Cardiac fibroblast (primary cell): Measurements from ENCODE around the gene C1orf226.
"Not testable (repeated sequence)": the region's sequence is repeated elsewhere in the genome, so short reads cannot be mapped to it uniquely, and the experiment has no call there.

ENCODE experiments used
- DNase-seq, 2 donors: peaks; one replicate each; pipeline versions ENCODE4 v3.0.0 to v3.0.0-alpha.2; 2010; ENCODE audit warnings: low read depth in 2 of 2
- H3K4me3 ChIP-seq, 2 donors: replicated peaks in 1 of 2; 1 replicate in 1 of 2; 2 replicates in 1 of 2; pipeline ENCODE4 v1.5.1; 2011; ENCODE audit warnings: low read depth in 2 of 2, low read length in 2 of 2, mild to moderate bottlenecking in 2 of 2, moderate library complexity in 1 of 2
- TF ChIP-seq, protein P1 (sequence below): IDR thresholded peaks from one replicate; pipeline ENCODE4 v1.5.1; 2011; ENCODE audit warnings: low read depth, mild to moderate bottlenecking, low read length, inconsistent platforms

C1orf226 gene

DNA sequence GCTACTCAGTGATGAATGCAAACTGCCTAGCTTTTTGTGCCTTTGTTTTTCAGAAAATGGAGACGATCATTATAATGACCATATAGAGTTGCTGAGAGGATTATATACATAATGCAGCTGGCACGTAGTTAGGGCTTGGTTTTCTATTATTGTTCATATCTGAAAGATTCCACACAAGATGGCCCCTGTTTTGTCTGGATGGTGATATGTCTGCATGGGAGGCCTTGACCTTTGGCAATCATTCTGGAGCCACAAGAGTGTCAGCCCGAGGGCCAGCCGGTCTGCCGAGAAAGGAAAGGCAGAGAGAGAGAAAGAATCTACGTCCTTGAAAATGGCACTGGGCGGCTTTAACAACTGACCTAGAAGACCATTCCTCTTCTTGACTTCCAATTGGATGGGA is 36.1 kb downstream of the C1orf226 start:
- no peak overlapping the region for H3K4me3 ChIP-seq
- DNase-seq: no peak
- TF ChIP-seq, protein P1, sequence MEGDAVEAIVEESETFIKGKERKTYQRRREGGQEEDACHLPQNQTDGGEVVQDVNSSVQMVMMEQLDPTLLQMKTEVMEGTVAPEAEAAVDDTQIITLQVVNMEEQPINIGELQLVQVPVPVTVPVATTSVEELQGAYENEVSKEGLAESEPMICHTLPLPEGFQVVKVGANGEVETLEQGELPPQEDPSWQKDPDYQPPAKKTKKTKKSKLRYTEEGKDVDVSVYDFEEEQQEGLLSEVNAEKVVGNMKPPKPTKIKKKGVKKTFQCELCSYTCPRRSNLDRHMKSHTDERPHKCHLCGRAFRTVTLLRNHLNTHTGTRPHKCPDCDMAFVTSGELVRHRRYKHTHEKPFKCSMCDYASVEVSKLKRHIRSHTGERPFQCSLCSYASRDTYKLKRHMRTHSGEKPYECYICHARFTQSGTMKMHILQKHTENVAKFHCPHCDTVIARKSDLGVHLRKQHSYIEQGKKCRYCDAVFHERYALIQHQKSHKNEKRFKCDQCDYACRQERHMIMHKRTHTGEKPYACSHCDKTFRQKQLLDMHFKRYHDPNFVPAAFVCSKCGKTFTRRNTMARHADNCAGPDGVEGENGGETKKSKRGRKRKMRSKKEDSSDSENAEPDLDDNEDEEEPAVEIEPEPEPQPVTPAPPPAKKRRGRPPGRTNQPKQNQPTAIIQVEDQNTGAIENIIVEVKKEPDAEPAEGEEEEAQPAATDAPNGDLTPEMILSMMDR: no peak

DNA sequence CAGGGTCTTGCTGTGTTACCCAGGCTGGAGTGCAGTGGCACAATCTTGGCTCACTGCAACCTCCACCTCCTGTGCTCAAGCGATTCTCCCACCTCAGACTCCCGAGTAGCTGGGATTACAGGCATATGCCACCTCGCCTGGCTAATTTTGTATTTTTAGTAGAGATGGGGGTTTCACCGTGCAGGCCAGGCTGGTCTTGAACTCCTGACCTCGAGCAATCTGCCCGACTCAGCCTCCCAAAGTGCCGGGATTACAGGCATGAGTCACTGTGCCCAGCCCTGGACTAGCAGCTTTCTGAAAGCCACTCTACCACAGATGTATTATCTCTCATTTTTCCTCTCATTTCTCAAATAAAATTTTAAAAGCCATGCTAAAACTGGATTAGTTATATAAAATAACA is 37.1 kb downstream of the C1orf226 start:
- not testable (repeated sequence) for H3K4me3 ChIP-seq, DNase-seq

DNA sequence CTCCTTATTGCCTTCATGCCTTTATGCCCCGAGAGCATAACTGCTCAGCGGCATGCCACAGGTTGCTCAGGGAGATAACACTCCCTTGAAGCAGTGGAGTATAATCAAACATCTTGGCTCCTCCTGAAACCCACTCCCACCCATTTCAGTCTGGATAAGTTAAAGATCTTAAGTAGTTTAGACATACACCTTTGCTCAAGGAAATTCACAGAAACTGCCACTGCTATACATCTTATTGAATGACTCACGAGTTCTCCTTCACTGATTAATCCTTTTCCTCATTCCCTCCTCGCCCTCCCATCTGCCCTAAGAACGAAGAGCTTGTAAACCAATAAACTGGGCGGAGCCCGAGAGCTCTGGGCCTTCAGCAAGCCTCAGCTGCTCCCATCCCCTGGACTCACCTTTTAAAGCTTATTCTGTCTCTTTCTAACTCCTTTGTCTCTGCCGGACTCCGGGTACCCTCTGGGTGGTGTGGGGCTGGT is 38.0 kb downstream of the C1orf226 start:
- not testable (repeated sequence) for H3K4me3 ChIP-seq, DNase-seq

DNA sequence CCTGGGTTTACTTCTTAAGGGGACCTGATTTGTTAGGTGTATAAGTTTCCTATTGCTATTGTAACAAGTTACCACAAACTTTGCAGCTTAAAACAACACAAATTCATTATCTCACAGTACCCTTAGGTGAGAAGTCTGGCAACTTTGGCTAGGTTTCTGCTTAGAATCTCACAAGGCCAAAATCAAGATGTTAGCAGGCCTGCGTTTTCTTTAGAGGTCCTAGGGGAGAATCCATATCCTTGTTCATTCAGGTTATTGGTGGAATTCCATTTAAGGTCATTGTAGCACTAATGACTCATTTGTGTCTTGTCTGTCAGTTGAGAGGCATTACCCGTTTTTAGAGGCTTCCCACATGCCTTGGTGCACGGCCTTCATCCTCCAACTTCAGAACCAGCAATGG is 38.6 kb downstream of the C1orf226 start:
- TF ChIP-seq, protein P1: no peak
- H3K4me3 ChIP-seq: no peak overlapping the region

DNA sequence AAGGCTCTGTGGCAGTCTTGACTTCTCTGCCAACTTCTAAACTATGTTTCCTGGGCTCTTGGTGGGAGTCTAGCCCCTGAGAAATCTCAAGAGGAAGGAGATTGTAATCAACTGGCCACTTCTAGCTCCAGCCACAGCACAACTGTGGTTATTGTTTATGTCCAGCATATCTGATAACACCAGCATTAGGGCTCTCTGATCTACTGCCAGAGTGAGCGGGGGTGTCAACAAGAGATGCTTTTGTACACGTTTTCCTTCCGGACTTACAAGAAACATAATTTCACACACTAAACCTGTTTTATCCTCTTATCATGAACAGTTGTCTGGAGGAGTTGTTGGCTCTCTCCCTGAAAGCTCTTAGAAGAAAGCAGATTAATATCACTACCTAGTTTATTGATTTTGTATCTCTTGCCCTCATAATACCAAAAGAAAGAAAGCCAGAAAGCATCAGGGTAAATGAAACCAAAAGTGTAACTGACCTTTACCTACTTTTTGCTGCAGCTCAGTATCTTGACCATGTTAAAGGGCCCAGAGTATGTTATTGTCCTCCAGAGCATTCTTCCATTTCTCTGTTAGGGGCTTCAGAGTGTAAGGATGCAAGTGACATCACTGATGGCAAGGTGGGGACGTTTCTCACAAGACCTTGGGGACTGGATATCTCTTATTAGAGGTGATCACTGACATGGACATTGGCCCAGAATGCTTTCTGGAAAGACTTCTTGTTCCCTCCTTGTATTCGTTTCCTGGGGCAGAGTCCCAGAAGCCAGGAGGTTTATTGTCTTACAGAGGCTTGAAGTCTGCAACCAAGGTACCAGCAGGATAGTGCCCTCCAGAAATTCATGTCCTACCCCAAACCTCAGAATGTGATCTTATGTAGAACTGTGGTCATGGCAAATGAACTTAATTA is 40.0 kb downstream of the C1orf226 start:
- H3K4me3 ChIP-seq: no peak overlapping the region
- peak in 1 of 2 donors; percentile 16 for DNase-seq
- TF ChIP-seq, protein P1: no peak

More for the DNA sequence above, 38.6 kb downstream of the C1orf226 start:
- DNase-seq: peak in 1 of 2 donors; percentile 24

DNA sequence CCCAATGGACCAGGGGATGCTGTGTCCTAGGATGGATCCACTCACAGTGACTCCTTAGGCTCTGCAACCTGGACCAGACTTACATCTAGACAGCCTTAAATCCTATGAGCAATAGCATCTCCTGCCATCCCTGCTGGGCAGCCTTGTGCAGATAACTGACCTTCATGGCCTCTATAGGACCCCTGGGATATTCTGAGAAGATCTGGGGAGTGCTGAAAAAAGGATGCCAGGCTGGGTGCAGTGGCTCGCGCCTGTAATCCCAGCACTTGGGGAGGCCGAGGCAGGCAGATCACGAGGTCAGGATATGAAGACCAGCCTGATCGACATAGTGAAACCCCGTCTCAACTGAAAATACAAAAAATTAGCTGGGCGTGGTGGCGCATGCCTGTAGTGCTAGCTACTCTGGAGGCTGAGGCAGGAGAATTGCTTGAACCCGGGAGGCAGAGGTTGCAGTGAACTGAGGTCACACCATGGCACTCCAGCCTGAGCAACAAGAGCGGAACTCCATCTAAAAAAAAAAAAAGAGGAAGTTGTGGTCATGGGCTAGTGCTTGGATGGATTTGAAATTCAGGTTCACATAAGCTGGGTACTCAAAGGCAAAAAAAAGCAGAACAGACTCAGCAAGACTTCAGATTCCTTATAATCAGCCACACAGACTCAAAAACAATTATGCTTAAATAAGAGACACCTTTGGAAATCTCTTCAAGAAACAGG is 41.3 kb downstream of the C1orf226 start:
- DNase-seq: no peak
- TF ChIP-seq, protein P1: no peak
- no peak overlapping the region for H3K4me3 ChIP-seq

DNA sequence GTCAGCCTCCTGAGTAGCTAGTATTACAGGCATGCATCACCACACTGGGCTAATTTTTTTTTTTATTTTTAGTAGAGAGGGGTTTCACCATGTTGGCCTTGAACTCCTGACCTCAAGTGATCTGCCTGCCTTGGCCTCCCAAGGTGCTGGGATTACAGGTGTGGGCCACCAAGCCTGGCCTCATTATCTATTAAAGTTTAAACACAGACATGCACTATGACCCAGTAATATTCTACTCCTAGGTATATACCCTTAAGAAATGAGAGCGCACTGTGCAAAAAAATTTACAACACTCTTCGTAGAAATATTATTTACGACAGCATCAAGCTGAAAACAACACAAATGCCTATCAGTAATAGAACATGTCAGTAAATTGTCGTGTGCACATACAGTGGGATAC is 49.1 kb downstream of the C1orf226 start:
- DNase-seq: no peak
- no peak overlapping the region for H3K4me3 ChIP-seq
- TF ChIP-seq, protein P1: no peak

DNA sequence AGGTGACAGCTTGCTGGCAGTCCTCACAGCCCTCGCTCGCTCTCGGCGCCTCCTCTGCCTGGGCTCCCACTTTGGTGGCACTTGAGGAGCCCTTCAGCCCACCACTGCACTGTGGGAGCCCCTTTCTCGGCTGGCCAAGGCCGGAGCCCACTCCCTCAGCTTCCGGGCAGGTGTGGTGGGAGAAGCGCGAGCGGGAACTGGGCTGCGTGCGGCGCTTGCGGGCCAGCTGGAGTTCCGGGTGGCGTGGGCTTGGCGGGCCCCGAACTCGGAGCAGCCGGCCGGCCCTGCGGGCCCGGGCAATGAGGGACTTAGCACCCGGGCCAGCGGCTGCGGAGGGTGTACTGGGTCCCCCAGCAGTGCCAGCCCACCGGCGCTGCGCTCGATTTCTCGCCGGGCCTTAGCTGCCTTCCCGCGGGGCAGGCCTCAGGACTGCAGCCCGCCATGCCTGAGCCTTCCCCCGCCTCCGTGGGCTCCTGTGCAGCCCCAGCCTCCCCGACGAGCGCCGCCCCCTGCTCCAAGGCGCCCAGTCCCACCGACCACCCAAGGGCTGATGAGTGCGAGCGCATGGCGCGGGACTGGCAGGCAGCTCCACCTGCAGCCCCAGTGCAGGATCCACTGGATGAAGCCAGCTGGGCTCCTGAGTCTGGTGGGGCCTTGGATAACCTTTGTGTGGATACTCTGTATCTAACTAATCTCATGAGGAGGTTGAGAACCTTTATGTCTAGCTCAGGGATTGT is 51.6 kb downstream of the C1orf226 start:
- not testable (repeated sequence) for DNase-seq, H3K4me3 ChIP-seq
